Activated T-helper 1 cell treated with anti-CD3 and anti-CD28 coated beads, Interleukin-12 subunit alpha, Interleukin-12 subunit beta, Interleukin-2, Interleukin-4 antibody, amounts not matched to agents 30 ng/mL and 10 ng/mL and 1 ng/mL, durations not matched to agents 14 hours and 24 hours and 36 hours (primary cell): ENCODE data around the gene CD19. TPM values are rescaled to one million over a fixed set of nuclear protein-coding genes. Genes with fewer than 3 reads are reported as not detected.
A peak's percentile ranks its signal among the peaks of the same experiment; 100 is the strongest.
"Not testable (repeated sequence)": the region's sequence is repeated elsewhere in the genome, so short reads cannot be mapped to it uniquely, and the experiment has no call there.

Experiments
- DNase-seq: peaks from one replicate; pipeline ENCODE4 v3.0.0; 2021; ENCODE audit warnings: low spot score
- H3K27ac Mint-ChIP-seq: one replicate; pipeline ENCODE4 v1.8.0; 2021; ENCODE audit warnings: mild to moderate bottlenecking, mixed read lengths
- H3K27me3 Mint-ChIP-seq: one replicate; pipeline ENCODE4 v1.8.0; 2022; ENCODE audit warnings: mild to moderate bottlenecking, moderate library complexity, mixed read lengths; ENCODE audit not compliant: insufficient read depth
- H3K36me3 Mint-ChIP-seq: one replicate; pipeline ENCODE4 v1.8.0; 2021; ENCODE audit warnings: low read depth, mixed read lengths
- H3K4me1 Mint-ChIP-seq: one replicate; pipeline ENCODE4 v1.8.0; 2021; ENCODE audit warnings: low read depth, mixed read lengths
- H3K4me3 Mint-ChIP-seq: one replicate; pipeline ENCODE4 v1.8.0; 2021; ENCODE audit warnings: mild to moderate bottlenecking, moderate library complexity, mixed read lengths
- H3K9me3 Mint-ChIP-seq: one replicate; pipeline ENCODE4 v1.8.0; 2021; ENCODE audit warnings: mixed read lengths
- intact Hi-C: fragments of 100-400 bp; cut with micrococcal nuclease; formaldehyde crosslinking; loops from one replicate; pipeline ENCODE4 v1.15.1; 2024
- total RNA-seq: library from RNA; stranded (reverse); gene quantifications from 2 replicates; pipeline ENCODE4 v1.2.3, GENCODE V29; 2022

Gene CD19
- total RNA-seq, 1 donor from 2014 or later = not detected

DNA sequence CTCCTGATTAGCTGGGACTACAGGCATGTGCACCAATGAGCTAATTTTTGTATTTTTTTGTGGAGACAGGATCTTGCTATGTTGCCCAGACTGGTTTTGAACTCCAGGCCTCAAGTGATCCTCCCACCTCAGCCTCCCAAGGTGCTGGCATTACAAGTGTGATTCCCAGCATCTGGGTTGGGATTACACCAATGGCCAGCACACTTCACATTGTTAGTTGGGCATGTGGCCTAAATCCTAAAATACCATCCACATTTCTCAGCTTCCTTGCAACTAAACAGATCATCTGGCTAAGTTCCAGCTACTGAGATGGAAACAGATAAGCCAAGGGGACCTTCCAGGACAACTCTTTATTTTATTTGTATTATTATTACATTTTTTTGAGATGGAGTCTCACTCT, 16.6 kb upstream of the CD19 start:
- Mint-ChIP-seq H3K4me3 (no peak overlapping the region), H3K9me3 (no peaks in the 10 kb centered on the region), H3K27me3 (no peaks in the 10 kb centered on the region), H3K36me3 (peaks cover 16% of the 10 kb centered on the region), H3K27ac (no peak overlapping the region), H3K4me1 (no peaks in the 10 kb centered on the region)
- intact Hi-C loops = no loop called here
- no peak for DNase-seq

DNA sequence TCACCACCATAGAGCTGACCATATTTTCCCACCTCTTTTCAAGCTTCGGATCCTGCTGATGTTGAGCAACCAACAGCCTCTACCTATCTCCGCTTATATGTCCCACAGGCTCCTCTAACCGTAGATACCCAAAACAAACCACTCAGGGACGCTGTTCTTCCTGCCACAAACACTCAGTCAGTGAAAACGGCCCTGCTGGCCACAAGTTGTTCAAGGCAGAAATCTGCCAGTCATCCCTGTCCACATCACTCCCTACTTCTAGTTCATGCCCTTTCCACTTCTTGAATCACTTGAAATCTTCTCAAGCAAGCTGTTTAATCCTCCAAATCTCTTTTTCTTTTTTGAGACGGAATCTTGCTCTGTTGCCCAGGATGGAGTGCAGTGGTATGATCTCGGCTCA, 14.7 kb upstream of the CD19 start:
- Mint-ChIP-seq H3K9me3 (no peaks in the 10 kb centered on the region), H3K27me3 (no peaks in the 10 kb centered on the region), H3K27ac (no peak overlapping the region), H3K4me1 (no peaks in the 10 kb centered on the region), H3K36me3 (peaks cover 16% of the 10 kb centered on the region), H3K4me3 (no peak overlapping the region)
- intact Hi-C loops = no loop called here
- no peak for DNase-seq

- Mint-ChIP-seq H3K9me3 (no peaks in the 10 kb centered on the region), H3K36me3 (peaks cover 16% of the 10 kb centered on the region), H3K27me3 (no peaks in the 10 kb centered on the region), H3K4me1 (peaks cover 5% of the 10 kb centered on the region), H3K4me3 (no peak overlapping the region), H3K27ac (no peak overlapping the region)
- no peak for DNase-seq
- intact Hi-C loops = no loop called here
Measured at GRCh38 chr16:28918698-28919097, 13.1 kb upstream of the CD19 start.

GRCh38 chr16:28923231-28923587, 8.6 kb upstream of the CD19 start:
- H3K27ac Mint-ChIP-seq = peak overlapping the region; percentile 25
- H3K4me1 Mint-ChIP-seq = peaks cover 18% of the 10 kb centered on the region
- no peak for DNase-seq
- no peaks in the 10 kb centered on the region for H3K9me3 Mint-ChIP-seq
- H3K36me3 Mint-ChIP-seq = peaks cover 7% of the 10 kb centered on the region
- intact Hi-C loops = loop anchor here (10.0 kb wide), 1 partner anchor 368 kb away; the partner anchor contains the start of gene SGF29
- H3K4me3 Mint-ChIP-seq = peak overlapping the region; percentile 73
- H3K27me3 Mint-ChIP-seq = no peaks in the 10 kb centered on the region

GRCh38 chr16:28923652-28924398, 7.9 kb upstream of the CD19 start:
- Mint-ChIP-seq H3K36me3 (peaks cover 7% of the 10 kb centered on the region), H3K27me3 (no peaks in the 10 kb centered on the region), H3K27ac (peak overlapping the region; percentile 25), H3K9me3 (no peaks in the 10 kb centered on the region), H3K4me1 (peaks cover 18% of the 10 kb centered on the region), H3K4me3 (peak overlapping the region; percentile 97)
- intact Hi-C loops = loop anchor here (2.0 to 10.0 kb wide), 3 partner anchors 51 to 369 kb away; partner anchors contain the start of genes LAT, SGF29 and SPNS1
- no peak for DNase-seq

- peak overlapping the region; percentile 99 for H3K27ac Mint-ChIP-seq
- H3K4me3 Mint-ChIP-seq = peak overlapping the region; percentile 97
- H3K27me3 Mint-ChIP-seq = no peaks in the 10 kb centered on the region
- DNase-seq = no peak
- H3K36me3 Mint-ChIP-seq = peaks cover 5% of the 10 kb centered on the region
- H3K9me3 Mint-ChIP-seq = no peaks in the 10 kb centered on the region
- intact Hi-C loops = loop anchor here (2.0 to 10.0 kb wide), 3 partner anchors 50 to 370 kb away; partner anchors contain the start of genes LAT, SGF29 and SPNS1
- H3K4me1 Mint-ChIP-seq = peaks cover 18% of the 10 kb centered on the region
Measured at GRCh38 chr16:28924399-28924761, 7.4 kb upstream of the CD19 start.

DNA sequence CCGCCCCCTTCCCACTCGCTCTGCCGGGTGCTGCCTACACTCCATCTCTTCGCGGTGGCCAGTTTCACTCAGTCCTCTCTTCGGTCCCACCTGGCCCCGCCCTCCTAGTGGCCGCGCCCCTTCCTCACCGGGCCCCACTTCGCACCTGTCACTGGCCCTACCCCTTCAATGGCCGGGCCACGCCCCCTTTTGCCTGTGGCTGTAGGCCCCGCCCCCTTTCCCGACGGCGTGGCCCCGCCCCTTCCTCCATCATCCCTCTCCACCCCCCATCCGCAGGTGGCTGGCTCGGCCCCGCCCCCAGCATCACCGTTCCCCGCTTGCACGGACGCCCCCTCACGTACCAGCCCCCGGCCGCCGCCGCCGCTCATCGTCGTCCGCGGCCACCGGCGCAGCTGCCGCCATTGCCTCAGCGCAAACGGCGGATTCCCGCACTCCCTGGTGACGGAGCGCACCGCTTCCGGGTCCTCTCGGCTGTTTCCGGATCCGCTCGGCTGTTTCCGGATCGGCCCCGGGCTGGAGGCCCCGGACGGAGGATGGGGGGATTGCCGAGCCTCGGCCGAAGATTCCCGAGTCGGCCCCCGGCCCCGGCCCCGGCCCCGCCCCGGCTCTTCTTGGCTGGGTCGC, 6.9 kb upstream of the CD19 start, which contains the start of gene RABEP2:
TSS of gene RABEP2 (minus strand) at position 477 of the 624 bp plus-strand sequence. CDS start at position 402, 75 bp downstream.
- Mint-ChIP-seq H3K36me3 (peaks cover under 1% of the 10 kb centered on the region), H3K4me3 (peak within 1 kb of the TSS; percentile 97), H3K9me3 (no peaks in the 10 kb centered on the region), H3K4me1 (peaks cover 18% of the 10 kb centered on the region), H3K27me3 (no peaks in the 10 kb centered on the region), H3K27ac (peak within 1 kb of the TSS; percentile 99)
- peak; percentile 92 for DNase-seq
- intact Hi-C loops = loop anchor here (1.0 to 10.0 kb wide), 10 partner anchors 11 to 370 kb away; partner anchors contain the start of genes LAT, NFATC2IP, SGF29 and SH2B1

DNA sequence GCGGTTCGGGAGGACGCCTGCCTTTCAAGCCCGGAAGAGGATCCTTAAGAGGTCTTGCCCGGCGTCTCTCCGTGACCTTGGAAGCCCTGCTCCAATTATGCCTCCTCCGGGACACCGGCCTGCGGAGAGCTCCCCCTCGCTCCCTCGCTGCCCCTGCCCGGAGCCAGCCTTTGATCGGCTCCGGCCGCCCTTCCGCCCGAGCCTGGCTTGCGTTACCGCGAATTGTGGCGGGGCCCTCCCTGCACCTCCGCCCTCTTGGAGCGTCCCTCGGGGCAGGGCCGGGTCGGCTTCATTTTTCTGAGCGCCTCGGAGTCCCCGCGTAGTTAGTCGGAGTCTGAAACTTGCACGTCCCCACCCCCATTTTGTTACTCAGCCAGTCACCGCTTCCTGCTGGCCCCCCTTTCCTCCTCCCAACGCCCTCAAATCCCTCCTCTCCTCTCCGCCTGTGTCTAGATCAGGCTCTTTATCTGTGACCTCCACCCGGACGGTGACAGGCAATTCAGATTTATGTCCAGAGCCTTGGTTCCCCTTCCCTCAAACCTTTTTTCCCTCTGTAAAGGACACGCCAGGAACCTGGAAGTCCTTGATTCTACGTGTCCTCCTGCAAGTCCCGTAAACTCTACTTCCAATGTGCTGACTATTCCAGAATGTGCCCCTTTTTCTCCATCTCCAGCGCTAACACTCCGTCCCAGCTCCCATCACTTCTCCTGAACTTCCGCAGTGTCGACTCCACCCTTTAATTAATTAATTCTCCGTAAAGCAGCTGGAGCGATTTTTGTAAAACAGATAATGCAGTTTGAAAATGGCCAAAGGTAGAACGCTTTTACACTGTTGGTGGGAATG, 6.2 kb upstream of the CD19 start:
- DNase-seq = peak; percentile 82
- H3K9me3 Mint-ChIP-seq = no peaks in the 10 kb centered on the region
- no peaks in the 10 kb centered on the region for H3K36me3 Mint-ChIP-seq
- H3K4me1 Mint-ChIP-seq = peaks cover 22% of the 10 kb centered on the region
- peak overlapping the region; percentile 97 for H3K4me3 Mint-ChIP-seq
- H3K27me3 Mint-ChIP-seq = no peaks in the 10 kb centered on the region
- intact Hi-C loops = loop anchor here (1.0 to 10.0 kb wide), 10 partner anchors 11 to 371 kb away; partner anchors contain the start of genes LAT, NFATC2IP, SGF29 and SH2B1
- H3K27ac Mint-ChIP-seq = peak overlapping the region; percentile 99

- H3K27ac Mint-ChIP-seq = peak overlapping the region; percentile 99
- intact Hi-C loops = loop anchor here (10.0 kb wide), 1 partner anchor 371 kb away; the partner anchor contains the start of gene SGF29
- H3K27me3 Mint-ChIP-seq, DNase-seq, H3K36me3 Mint-ChIP-seq, H3K9me3 Mint-ChIP-seq: not testable (repeated sequence)
- H3K4me1 Mint-ChIP-seq = peaks cover 27% of the 10 kb centered on the region
- peak overlapping the region; percentile 97 for H3K4me3 Mint-ChIP-seq
Measured at GRCh38 chr16:28926284-28926683, 5.5 kb upstream of the CD19 start.

DNA sequence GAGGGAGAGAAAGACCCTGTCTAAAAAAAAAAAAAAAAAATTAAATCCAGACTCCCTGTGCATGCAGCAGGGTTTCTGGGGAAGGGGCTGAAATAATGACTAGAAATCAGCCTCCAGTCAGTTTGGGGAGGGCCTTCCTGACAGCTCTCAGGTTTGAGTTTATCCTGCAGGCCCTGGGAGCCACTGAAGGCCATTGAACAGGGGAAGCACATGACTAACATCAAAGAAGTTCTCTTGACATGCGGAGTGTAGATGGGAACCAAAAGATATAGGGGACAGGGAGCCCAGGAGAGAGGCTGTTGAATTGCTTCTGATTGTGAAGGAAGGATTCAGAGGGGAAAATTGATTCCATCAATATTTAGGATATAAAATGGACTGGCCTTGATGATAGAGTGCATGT, 4.0 kb upstream of the CD19 start:
- H3K36me3 Mint-ChIP-seq = no peaks in the 10 kb centered on the region
- H3K27me3 Mint-ChIP-seq = no peaks in the 10 kb centered on the region
- intact Hi-C loops = loop anchor here (10.0 kb wide), 1 partner anchor 373 kb away; the partner anchor contains the start of gene SGF29
- H3K4me1 Mint-ChIP-seq = peaks cover 27% of the 10 kb centered on the region
- DNase-seq = no peak
- no peaks in the 10 kb centered on the region for H3K9me3 Mint-ChIP-seq
- H3K27ac Mint-ChIP-seq = no peak overlapping the region
- H3K4me3 Mint-ChIP-seq = no peak overlapping the region

GRCh38 chr16:28930203-28930602, 1.6 kb upstream of the CD19 start:
- peaks cover 17% of the 10 kb centered on the region for H3K4me1 Mint-ChIP-seq
- no peaks in the 10 kb centered on the region for H3K36me3 Mint-ChIP-seq
- intact Hi-C loops = no loop called here
- no peak for DNase-seq
- no peak overlapping the region for H3K4me3 Mint-ChIP-seq
- H3K9me3 Mint-ChIP-seq = no peaks in the 10 kb centered on the region
- H3K27me3 Mint-ChIP-seq = no peaks in the 10 kb centered on the region
- no peak overlapping the region for H3K27ac Mint-ChIP-seq

DNA sequence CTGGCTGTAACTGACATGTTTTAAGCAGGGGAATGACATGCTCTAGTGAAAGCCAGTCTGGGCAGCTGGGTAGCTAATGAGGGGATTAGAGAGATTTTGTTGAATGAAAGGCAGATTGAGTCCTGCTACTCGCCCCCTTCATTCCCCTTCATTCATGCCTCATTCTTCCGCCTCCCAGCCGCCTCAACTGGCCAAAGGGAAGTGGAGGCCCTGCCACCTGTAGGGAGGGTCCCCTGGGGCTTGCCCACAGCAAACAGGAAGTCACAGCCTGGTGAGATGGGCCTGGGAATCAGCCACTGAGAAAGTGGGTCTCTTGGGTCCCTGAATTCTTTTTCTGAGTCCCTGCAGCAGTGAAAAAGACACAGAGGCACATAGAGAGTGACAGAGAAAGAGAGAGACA, 1.1 kb upstream of the CD19 start:
- Mint-ChIP-seq H3K36me3 (peaks cover 2% of the 10 kb centered on the region), H3K27me3 (no peaks in the 10 kb centered on the region), H3K27ac (no peak overlapping the region), H3K4me1 (peaks cover 15% of the 10 kb centered on the region), H3K4me3 (no peak overlapping the region), H3K9me3 (no peaks in the 10 kb centered on the region)
- no peak for DNase-seq
- intact Hi-C loops = no loop called here
